SK-N-MC (cell line): ENCODE data around the gene ZNF549.
"Not testable (repeated sequence)": the region's sequence is repeated elsewhere in the genome, so short reads cannot be mapped to it uniquely, and the experiment has no call there.

Experiments used
- EZH2 ChIP-seq: fragments of 200-600 bp; sonication (generic); IDR thresholded peaks from one replicate; pipeline ENCODE4 v1.6.1; 2017; ENCODE audit warnings: antibody characterized with exemption
- POLR2AphosphoS5 ChIP-seq: IDR thresholded peaks from 2 replicates; pipeline ENCODE4 v1.6.1; 2012; ENCODE audit warnings: mild to moderate bottlenecking, low read depth, low read length, borderline replicate concordance

GRCh38 chr19:57499680-57500395, 27.3 kb upstream of the ZNF549 start, which contains the start of gene ZNF773:
- peak; percentile 88 for TF ChIP-seq POLR2AphosphoS5
- not testable (repeated sequence) for TF ChIP-seq EZH2
